Stimulated activated CD8-positive, alpha-beta memory T cell treated with anti-CD3 and anti-CD28 coated beads, Interleukin-15, amount 100 ng/mL, for 1 hour (primary cell): ENCODE measurements around the gene FILIP1.

Source experiments
- DNase-seq: peaks from one replicate; pipeline ENCODE4 v3.0.0-alpha.2; 2020; ENCODE audit warnings: low read depth

FILIP1 gene

DNA sequence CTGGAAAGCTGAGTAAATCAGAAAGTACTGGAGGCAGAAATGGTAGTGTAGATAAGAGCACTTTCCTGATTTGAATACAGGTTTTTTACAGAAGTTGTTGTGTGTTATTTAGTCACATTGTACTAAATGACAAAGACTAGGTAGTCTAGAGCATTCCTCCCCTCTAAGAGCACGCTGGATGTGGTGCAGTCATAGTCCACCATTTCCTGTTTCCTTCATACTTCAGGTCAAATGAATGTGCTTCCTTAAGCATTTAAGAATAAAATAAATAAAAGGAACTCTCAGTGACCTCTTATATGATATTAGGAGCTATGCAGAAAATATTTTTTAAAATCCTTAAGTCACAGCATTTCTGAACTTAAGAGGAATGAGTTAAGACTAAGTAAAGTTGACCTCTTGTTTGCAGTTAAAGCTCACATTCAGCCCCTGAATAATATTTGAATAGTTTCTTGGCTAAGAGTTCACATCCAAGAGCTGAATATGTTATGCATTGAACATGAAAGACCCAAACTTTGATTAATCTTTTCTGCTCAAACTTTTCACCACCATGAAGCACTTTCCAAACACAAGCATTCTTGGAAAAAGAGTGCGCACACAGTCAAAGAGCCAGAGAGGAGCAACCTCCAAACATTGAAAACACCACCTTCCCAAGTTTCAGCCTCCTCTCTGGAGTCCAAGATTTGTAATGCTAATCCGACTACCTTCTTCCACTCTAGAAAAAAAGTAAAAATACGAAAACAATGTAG lies 155.6 kb downstream of the FILIP1 start:
- no peak for DNase-seq

DNA sequence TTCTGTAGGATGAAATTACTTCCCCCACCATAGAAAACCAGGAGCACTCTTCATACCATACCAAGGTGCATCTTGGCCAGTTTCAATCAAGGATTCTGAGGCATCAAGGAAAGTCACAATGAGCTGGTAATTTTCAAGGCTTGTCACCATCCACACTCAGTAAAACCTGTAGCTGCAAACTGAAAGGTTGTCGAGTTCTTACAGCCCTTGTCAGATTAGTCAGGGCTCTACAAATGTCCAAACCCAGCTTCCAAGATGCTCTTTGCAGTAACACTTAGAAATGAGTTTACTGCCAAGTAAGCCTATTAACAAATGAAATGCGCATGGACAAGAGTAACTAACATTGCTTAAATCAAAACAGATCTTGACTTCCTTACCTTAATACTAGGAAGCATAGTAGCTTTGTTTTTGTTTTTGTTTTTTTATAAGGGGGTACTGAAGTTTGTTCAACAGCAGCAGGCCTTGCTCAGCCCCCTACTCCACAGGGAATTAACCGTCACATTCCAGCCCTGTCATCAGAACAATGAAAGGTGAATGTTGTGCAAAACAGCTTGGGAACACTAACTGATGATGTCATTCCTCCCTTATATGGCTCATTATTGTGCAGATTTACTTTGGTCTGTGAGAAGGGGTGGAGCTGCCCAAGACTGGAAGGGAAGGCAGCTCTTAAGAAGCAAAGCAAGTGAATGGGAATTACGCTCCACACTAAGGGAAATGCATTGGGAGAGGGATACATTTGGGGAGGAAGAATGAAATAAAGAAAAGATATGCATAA lies 159.1 kb downstream of the FILIP1 start:
- no peak for DNase-seq

DNA sequence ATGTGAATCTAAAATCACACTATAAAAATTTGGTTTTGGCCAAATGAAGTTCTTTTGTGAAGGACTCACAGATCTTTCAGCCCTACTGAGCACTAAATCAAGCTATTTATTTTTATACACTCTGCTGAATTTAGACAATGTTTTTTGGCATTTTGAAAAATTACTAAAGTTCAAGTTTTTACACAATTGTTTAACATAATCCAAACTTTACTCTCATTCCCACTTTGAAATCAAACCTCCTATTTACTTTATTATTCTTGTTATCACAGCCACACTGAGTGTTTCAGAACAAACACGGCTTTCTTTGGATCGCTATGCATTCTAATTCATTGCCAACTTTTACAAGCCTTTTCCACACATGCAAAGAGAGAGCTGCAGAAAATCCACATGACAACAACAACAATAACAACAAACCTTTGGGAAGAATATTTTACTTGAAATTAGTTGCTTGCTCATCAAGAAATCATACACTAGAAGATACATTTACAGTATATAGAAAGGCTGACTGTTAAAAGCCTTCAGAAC lies 159.9 kb downstream of the FILIP1 start:
- DNase-seq = no peak

- DNase-seq = no peak
Observed at GRCh38 chr6:75331151-75331550, 162.4 kb downstream of the FILIP1 start.

- no peak for DNase-seq
Observed at GRCh38 chr6:75329703-75330102, 163.9 kb downstream of the FILIP1 start.

DNA sequence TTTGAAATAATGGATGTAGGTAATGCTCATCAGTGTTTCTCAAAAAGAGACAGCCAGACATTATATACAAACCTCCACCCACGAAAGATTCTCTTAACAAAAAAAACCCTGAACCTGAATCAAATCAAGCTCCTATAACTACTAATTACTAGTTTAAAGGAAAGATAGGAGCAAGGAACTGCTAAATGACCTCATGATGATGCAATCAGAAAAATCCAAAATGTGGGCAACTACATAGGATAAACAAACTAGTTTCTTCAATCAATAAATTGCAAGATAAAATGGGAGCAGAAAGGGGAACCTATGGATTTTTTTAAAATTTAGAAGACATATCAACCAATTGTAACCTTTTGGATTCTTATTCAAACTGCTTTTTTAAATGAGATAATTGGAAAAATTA lies 165.8 kb downstream of the FILIP1 start:
- DNase-seq = no peak

- DNase-seq = no peak
Observed at GRCh38 chr6:75326557-75327258, 166.9 kb downstream of the FILIP1 start.

GRCh38 chr6:75318900-75319299 lies 174.7 kb downstream of the FILIP1 start:
- DNase-seq = no peak

- no peak for DNase-seq
Observed at GRCh38 chr6:75317503-75318206, 175.9 kb downstream of the FILIP1 start.

GRCh38 chr6:75315978-75316377 lies 177.6 kb downstream of the FILIP1 start:
- DNase-seq = no peak

GRCh38 chr6:75308250-75308988 lies 185.2 kb downstream of the FILIP1 start:
- no peak for DNase-seq

DNA sequence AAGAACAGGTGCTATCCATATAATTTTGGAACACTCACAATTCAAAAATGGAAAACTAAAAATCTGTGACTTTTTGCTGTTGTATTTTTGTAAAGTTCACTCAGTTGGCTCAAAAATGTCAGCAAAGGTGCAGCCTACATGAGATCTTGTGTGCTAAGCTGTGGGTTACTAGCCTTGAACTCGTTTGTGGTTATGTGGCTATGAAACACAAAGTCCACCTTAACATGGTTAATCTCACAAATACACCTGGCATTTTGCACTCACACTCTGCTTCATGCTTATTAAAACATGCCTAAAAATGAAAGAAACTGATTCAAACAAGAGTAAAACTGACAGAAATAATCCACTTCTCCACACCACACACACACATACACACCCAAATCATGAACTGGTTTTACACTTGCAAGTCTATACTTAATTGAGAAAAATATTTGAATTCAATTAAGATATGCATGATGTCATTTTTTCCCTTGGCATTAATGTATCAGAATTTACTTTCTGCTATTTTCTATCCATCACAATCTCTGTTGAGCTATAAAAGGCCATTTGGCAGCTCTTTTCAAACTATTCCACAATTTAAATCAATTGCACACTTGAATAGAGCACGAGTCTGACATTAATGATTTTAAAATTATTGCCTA lies 186.1 kb downstream of the FILIP1 start:
- DNase-seq = no peak

GRCh38 chr6:75306064-75306463 lies 187.5 kb downstream of the FILIP1 start:
- DNase-seq = no peak

DNA sequence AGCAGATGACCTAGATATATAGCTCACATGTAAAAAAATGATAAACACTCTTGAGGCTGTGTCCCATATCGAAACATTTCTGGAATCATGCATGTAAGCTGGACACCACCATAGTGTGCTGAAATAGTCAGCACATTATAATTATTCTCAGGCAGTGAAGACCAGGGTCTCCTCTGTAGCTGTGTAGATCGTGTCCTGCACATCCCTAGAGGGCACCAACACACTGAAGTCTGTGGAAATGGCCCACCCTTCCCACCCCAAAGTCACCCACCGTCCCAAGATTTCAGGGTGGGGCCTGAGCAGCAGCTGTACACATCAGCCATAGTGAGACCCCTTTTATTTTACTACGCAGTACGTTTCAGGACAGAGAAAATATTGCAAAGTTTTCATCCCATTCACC lies 188.0 kb downstream of the FILIP1 start:
- DNase-seq = no peak

GRCh38 chr6:75302280-75302679 lies 191.3 kb downstream of the FILIP1 start:
- no peak for DNase-seq

DNA sequence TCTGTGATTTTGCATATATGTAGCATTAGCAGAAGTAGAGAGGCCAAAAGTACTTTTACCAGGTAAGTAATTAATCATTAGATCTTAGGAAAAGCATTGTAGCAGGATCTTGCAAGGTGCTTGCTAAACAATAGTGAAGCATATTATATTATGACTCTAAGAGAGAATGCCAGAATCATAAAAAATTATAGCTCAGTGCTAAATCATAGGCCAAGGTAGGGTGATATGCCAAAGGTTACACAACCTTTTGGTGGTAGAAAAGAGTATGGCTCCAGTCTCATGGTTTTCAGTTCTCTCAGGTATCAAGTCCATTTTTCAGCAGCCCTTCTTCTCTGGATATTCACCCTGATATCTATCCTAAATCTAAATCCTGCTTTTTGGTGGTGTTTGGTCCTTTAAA lies 192.1 kb downstream of the FILIP1 start:
- no peak for DNase-seq

DNA sequence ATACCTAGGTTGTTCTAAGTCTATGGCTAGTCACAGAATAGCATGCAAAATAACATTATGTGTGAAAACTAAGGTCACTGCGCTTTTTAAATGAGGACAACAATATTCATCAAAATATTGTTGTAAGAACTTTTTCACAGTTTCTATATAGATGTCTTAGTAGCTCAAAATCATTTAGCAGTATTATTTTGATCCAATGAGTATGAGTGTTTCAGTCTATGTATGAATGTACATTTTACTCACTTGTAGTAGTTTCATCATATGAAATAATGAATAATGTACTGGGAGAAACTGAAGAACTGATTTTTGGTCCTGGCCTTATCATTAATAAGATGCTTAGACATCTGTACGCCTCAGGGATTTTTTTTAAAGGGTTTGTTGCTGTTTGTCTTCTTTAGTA lies 192.5 kb downstream of the FILIP1 start:
- DNase-seq = no peak

DNA sequence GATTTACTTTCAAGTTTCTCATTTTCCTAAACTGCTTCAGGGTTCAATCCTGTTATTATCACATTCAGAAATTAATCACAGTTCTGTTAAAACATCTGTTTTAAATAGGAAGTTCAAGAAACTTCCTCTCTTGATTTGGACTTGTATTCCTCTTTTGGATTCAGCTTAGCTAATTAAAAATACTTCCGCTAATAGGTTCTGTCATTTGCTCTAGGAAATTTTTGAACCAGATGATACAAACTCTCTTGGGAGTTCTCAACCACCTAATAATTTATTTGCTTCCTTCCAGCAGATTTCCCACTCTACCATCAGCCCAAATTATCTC lies 193.1 kb downstream of the FILIP1 start:
- no peak for DNase-seq

DNA sequence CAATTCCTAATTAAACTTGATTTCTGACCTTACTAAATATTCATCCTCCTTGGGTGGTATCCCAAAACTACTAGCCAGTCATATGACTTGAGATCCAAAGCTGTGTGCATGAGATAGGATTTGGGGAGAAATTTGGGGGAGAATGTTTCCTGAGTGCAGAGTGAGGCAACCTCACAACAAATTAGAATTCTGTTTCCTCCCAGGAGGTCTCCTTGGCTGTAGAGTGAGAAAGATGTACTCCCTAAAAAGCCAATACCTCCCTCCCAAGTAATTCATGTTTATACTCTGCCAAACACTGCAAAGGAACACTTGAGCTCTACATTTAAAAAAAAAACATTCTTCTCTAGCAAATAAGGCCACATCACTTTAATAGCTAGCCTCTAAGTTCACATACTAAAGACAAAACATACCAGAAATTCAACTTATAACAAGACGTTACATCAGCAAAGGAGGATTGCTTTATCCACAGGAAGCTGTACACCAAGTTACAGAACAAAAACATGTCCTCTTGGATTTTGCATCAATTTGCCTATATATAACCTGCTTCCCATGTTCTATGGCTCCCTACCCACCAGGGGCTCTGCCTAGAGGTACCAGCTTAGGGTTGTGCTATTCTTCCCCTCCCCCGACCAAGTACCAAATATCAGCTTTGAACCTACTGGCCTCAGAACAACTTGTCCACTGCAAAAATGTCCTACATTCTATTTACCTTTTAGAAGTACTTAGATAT lies 193.6 kb downstream of the FILIP1 start:
- no peak for DNase-seq
